NCI-H82 (cell line): ENCODE measurements around the gene ATXN7.

Experiments used
- DNase-seq: peaks from one replicate; lab custom pipeline; 2025; lab: John Stamatoyannopoulos, UW

The ATXN7 gene

GRCh38 chr3:63863150-63864007, at the start of gene ATXN7, which contains the start of gene THOC7:
TSS of gene ATXN7 (plus strand) at chr3:63863867. CDS start at chr3:63912599, 48,732 bp downstream.
TSS of gene THOC7 (minus strand) at chr3:63863805. CDS start at chr3:63863790, 15 bp downstream.
- peak; percentile 65 for DNase-seq

DNA sequence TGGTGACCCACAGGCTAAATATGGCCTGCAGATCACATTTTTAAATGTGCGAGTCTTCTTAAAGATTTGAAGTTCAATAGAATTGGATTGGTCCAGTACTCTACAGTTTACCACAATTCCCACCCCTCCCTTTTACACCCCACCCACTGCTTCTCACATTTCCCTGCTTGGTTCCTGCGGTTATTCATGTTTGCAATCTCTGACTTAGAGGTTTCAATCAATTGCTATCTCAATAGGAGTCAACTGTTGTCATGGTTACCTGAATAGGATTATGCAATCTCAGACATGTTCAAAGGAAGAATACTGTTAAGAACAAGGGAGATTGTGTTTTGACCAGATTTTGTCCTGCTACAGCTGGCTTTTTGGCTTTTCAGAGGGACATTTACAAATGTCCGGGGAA, 49.4 kb upstream of the ATXN7 start:
- DNase-seq = no peak

DNA sequence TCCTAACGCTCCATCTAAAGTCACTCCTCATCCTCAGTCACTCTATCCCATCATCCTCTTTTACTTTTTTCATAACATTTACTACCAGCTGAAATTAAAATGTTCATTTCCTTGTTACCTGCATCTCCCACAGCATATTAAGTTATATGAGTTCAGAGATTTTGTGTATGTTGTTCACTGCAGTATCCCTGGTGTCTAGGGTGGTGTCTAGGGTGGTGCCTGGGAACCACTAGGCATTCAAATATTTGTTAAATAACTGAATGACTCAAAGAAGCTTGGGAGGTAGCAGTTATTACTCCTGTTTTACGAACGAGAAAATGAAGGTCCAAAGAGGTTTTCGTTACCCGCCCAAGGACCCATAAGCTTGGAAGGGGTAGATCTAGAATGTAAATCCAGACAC, 46.4 kb upstream of the ATXN7 start:
- DNase-seq = no peak

- DNase-seq = peak; percentile 78
Measured at GRCh38 chr3:63818282-63819150, 45.2 kb upstream of the ATXN7 start.

GRCh38 chr3:63819151-63819398, 44.6 kb upstream of the ATXN7 start, which contains the start of gene C3orf49:
TSS of gene C3orf49 (plus strand) at chr3:63819299. CDS start at chr3:63819472, 173 bp downstream.
- no peak for DNase-seq

GRCh38 chr3:63824309-63824708, 39.4 kb upstream of the ATXN7 start:
- DNase-seq = no peak

DNA sequence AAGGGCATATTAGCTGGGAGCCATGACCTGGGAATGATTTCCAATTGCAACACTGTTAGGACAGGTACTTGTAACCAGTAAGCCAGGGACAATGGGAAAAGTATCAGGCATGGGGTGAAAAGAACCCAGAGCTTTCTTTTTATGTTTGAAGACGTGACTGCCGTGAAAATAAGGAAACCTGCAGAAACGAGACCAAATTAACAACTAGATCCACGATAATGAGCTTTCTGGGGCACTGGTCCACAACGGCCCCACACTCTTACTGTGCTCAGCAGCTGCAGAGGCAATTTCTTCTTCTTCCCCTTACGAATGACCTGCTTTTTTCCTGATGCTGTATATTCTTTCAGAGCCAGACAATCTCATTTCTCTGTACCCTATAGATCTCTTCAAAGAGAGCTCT, 33.1 kb upstream of the ATXN7 start:
- no peak for DNase-seq

GRCh38 chr3:63832395-63832794, 31.3 kb upstream of the ATXN7 start:
- no peak for DNase-seq

- DNase-seq = no peak
Measured at GRCh38 chr3:63841704-63842103, 22.0 kb upstream of the ATXN7 start.

GRCh38 chr3:63842127-63842526, 21.5 kb upstream of the ATXN7 start:
- no peak for DNase-seq

DNA sequence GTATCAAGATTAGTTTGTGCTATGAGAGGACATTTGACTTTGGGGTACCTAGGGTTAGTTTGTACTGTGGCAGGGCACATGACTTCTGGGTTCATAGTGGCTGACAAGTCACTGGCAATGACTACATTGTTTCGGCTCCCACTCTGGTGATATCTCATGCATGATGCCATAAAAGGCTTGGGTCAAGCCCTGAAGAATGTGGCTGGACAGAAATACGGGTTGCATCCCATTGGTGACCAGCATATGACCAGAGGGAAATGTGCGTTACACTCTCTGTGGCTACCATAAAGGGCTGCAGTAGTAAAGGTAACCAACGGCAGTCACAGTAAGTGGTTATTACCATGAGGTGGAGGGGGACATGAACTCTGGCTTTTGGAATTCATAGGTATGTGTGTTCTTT, 18.5 kb upstream of the ATXN7 start:
- no peak for DNase-seq

DNA sequence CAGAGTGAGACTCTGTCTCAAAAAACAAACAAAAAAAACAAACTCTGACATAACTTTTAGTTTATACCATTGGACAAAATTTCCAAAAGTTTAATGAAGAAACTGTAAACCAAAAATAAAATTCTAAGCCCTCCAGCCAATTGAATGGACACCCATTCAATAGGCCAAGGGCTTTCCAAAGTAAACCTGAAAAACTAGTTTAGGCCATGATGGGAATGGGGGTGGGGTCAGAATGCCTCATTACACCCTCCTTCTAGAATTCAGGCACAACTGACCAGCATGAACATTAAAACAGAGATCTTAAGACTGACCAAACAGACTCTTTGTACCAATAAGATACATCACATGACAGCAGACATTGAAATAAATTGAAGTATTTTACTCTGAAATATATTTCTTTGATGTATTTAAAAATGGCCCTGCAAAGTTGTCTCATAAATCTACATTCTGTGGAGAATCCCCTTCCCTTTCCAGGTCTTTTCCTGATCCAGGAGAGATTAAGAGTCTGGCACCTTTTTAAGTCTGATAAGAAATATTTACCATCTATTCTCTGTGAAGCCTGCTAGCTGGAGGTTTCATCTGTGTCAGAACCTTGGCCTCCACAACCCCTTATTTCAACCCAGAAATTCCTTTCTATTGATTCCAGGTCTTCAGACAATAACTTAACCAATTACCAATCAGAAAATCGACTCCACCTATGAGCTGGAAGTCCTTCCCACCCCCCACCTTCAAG, 15.8 kb upstream of the ATXN7 start:
- no peak for DNase-seq

GRCh38 chr3:63849175-63849574, 14.5 kb upstream of the ATXN7 start:
- DNase-seq = no peak

GRCh38 chr3:63851287-63851686, 12.4 kb upstream of the ATXN7 start:
- DNase-seq = no peak

DNA sequence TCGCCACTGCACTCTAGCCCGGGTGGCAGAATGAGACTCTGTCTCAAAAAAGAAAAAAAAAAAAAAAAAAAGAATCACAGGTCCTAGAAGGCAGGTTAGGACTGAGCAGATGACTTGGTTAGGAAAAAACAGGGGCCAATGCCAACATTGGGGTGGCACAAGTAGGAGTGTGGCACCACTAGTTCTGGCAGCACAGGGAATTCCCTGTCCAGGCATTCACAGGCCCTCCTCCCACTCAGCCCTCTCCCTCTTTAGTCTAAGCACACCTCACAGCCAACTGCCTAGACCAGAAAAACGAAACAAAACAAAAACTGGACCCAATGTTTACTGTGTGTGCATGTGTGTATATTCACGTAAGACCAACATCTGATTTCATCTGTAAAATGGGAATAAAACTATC, 10.6 kb upstream of the ATXN7 start:
- DNase-seq = no peak

DNA sequence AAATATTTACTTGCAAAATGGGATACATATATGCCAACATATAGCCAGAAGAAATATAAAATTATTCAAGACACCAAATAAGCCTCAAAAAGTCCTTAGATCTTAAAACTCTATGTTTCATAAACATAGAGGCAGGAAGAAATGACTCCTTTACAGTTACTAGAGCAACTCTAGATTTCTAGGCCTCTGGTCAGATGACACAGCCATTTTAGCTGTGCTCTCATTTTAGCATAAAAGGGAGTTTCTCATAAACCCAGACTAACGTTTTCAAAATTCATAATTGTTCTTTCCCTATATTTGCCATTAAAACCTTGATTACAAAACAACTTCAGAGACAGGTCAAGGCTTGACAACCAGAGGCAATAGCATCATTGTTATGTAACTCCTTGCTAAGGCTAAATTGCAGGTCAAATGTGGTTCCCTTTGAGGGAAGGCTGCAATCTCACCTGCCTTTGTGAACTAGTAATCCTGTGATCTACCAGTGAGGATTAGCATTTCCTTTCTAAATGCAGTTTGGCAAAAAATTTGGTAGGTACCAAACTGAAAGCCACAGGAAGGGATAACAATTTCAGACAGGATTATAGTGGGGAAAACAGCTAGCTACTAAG, 8.2 kb upstream of the ATXN7 start:
- no peak for DNase-seq

DNA sequence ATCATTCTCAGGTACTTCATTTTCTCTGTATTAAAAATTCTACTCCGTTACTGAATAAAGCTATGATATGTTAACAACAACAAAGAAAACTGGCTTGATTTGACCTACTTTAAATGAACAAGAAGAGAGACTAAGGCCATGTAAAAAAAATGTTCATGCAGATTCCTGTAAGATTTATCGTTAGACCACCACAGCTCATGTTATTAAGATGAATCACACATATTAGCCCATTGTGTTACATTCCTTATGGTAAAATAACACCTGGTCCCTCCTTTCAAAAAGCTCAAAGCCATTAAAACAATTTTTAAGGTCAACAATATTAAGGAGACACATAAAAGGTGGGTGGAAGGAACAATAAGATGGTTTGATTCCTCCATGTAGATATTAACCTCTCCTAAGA, 6.4 kb upstream of the ATXN7 start:
- DNase-seq = no peak

DNA sequence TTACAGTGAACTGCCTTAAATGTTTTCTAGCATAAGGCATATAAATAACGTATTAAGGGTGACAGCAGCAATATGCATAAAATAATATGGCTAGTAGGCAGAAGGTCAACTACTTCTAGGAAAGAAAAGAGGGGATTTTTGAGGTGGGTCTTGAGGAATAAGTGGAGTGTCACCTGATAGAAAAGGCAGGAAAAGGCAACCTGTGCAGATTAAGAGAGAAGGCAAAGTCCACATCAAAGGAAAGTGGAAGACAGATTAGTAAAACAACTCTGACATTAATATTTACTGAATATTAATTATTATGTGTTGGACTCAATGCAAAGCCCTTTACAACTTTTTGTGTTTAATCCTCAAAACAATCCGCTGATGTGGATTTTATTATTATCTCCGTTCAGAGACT, 2.9 kb upstream of the ATXN7 start:
- no peak for DNase-seq

- DNase-seq = no peak
Measured at GRCh38 chr3:63861306-63861705, 2.4 kb upstream of the ATXN7 start.

- DNase-seq = no peak
Measured at GRCh38 chr3:63862804-63863149, 890 bp upstream of the ATXN7 start.

GRCh38 chr3:63864008-63864964, 619 bp downstream of the ATXN7 start:
- peak; percentile 20 for DNase-seq
